Motor neuron (in vitro differentiated cells): ENCODE measurements around the gene RUNX1. TPM values are rescaled to one million over a fixed set of nuclear protein-coding genes. Genes with fewer than 3 reads are reported as not detected.
"Not testable (repeated sequence)": the region's sequence is repeated elsewhere in the genome, so short reads cannot be mapped to it uniquely, and the experiment has no call there.

Source experiments
- ATAC-seq, 8 experiments: fragments of 200-7000 bp; cut with Tn5 transposase; replicated peaks in 6 of 8; 2 replicates each; pipeline ENCODE4 v1.8.0; 2021; ENCODE audit warnings: mild to moderate bottlenecking in 8 of 8, moderate library complexity in 8 of 8
- H3K27ac ChIP-seq, 2 donors: fragments of 250-450 bp; sonication (Bioruptor Pico); 2 replicates each; pipeline ENCODE4 v1.9.0; 2021; ENCODE audit warnings: antibody characterized with exemption in 2 of 2, mild to moderate bottlenecking in 2 of 2, moderate library complexity in 1 of 2
- H3K4me1 ChIP-seq, 2 donors: fragments of 250-450 bp; sonication (Bioruptor Pico); replicated peaks in 1 of 2; 2 replicates each; pipeline ENCODE4 v1.6.1; 2021; ENCODE audit warnings: antibody characterized with exemption in 2 of 2, mild to moderate bottlenecking in 2 of 2, moderate library complexity in 1 of 2
- H3K4me3 ChIP-seq, 5 donors: fragments of 250-450 bp; sonication (Bioruptor Pico); 2 replicates each; pipeline ENCODE4 v1.9.0; 2021; ENCODE audit warnings: antibody characterized with exemption in 5 of 5, mild to moderate bottlenecking in 5 of 5, moderate library complexity in 4 of 5
- WGBS, 10 experiments: fragments of 450-650 bp; shearing (Covaris generic); methylation state at CpG; one replicate each; pipeline ENCODE4 v1.0.0; 2022; 5-methylcytosine and 5-hydroxymethylcytosine counted together
- in situ Hi-C, 9 experiments: fragments of 400-800 bp; cut with MboI; loops; one replicate each; pipeline ENCODE4 v1.15.0; 2021; ENCODE audit warnings: low sequenced_read_pairs in 9 of 9, low pct_unique_long_range_greater_than_20kb in 2 of 9; ENCODE audit not compliant: unreplicated experiment in 9 of 9
- total RNA-seq, 8 experiments: library from RNA; unstranded; fragments of 300-600 nt; gene quantifications; 2 replicates each; pipeline versions ENCODE4 v1.2.3 to v1.2.4, GENCODE V29; 2022

Gene RUNX1
- total RNA-seq, 8 experiments from 2014 or later: 0.05 to 49.0 (median 3.6) TPM

DNA sequence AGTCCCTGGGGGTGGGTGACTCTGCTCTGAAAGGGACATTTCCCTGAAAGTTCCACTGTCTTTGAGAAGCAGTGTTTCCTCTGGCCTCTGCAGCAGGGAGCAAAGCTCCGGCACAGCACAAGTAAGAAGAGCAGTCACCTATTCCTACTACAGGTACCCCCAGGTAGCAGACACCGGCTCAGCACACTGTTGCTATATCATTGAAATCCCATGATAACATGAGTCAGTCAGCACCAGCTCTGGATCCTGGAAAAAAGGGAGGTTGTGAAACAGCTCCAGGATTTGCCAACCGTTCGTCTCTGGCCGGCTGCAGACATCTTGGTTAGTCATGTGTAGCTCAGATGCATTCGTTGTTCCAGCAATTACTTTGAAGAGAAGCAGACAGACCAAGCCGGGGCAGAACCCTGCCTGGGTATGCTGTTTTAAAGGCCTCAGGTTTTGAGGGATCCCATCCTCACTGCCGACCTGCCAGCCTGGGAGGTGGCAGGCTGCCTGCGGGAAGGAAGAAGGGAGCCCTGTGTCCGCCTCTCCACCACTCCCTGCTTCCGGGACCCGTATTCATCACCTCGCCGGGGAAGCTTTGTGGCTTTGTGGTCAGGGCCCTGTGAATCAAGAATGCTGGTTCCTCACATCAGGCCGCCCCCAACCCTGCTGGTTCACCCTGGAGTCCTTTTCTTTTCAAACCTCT is 241.1 kb downstream of the RUNX1 start:
- Histone ChIP-seq H3K27ac (no peak overlapping the region), H3K4me3 (no peak overlapping the region), H3K4me1 (peaks cover 6 to 11% of the 10 kb centered on the region in 2 donors)
- whole genome bisulfite sequencing, 10 experiments: 10 to 100% (median 88%) methylated on average over 2 to 8 of the region's 15 CpGs; no CpG with 5 or more reads in 4 of the 10 experiments
- in situ Hi-C loops: no loop called here
- peak in 3 of 8 experiments; percentile 25 to 63 (median 58) for ATAC-seq

DNA sequence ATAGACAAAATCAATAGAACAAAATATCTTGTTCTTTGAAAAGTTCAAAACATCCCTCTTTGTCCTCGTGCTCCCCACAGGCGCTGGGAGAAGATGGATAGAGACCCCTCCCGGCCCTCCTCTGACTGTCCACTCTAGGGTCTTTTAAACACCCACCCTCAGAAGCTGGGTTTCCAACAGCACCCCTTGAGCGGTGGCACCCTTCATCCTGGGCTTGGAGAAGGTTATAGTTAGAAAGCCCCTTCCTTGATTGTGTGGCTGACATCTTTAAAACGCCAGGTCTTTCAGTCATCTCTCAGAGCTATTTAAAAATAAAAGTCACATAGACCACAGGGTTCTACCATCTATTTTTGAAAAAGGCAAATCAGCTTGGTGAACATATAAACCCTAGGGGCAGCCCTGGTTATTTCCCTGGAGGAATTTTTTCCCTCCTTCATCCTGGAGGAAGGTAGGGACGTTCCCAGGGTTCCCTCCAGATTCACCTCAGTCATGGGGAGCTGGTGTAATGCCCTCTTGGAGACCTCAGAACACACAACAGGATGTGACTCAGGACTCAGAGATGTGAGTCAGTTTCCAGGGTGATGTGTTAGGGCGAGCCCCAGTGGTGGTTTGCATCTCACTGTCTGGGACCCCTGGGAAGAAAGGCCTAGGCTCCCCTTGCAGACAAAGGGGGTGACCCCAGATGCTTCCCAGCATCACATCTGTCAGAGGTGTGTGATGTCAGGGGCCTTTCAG is 241.8 kb downstream of the RUNX1 start:
- in situ Hi-C loops: no loop called here
- peaks cover 6 to 11% of the 10 kb centered on the region in 2 donors for H3K4me1 ChIP-seq
- WGBS, 10 experiments: 56 to 100% (median 85%) methylated on average over 2 to 5 of the region's 7 CpGs; no CpG with 5 or more reads in 2 of the 10 experiments
- no peak overlapping the region for H3K27ac ChIP-seq
- ATAC-seq: peak in 6 of 8 experiments; percentile 37 to 82 (median 78)
- no peak overlapping the region for H3K4me3 ChIP-seq

DNA sequence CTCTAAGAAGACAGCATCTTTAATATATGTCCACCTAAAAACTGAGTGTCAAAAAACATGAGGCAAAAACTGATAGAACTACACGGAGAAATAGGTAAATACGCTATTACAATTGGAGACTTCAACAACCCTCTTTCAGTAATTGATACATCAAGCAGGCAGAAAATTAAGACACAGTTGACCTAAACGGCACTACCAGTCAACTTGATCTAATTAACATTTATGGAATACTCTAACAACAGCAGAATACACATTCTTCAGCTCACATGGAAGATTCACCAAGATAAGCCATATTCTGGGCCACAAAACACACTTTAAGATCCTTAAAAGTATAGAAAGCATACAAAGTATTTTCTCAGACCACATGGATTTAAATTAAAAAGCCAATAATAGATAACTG is 242.7 kb downstream of the RUNX1 start:
- Histone ChIP-seq H3K27ac (no peak overlapping the region), H3K4me1 (peaks cover 6 to 7% of the 10 kb centered on the region in 2 donors), H3K4me3 (no peak overlapping the region)
- ATAC-seq: no peak
- in situ Hi-C loops: no loop called here
- WGBS, 10 experiments: 75 to 100% (median 93%) methylated on average over 2 to 3 of the region's 3 CpGs; no CpG with 5 or more reads in 1 of the 10 experiments

DNA sequence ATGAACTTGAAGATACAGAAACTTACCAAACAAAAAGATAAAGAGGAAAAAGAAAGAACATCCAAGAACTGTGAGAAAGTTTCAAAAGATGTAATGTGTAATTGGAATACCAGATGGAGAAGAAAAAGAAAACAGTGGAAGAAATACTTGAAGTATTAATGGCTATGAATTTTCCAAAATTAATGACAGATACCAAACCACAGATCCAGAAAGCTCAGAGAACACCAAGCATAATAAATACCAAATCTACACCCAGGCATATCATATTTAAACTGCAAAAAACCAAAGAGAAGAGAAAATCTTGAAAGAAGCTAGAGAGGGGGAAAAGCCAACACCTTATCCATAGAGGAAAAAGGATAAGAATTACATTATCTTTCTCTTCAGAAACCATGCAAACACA is 243.9 kb downstream of the RUNX1 start:
- Histone ChIP-seq H3K27ac (no peak overlapping the region), H3K4me1 (no peaks in the 10 kb centered on the region), H3K4me3 (no peak overlapping the region)
- ATAC-seq: no peak
- in situ Hi-C loops: no loop called here

DNA sequence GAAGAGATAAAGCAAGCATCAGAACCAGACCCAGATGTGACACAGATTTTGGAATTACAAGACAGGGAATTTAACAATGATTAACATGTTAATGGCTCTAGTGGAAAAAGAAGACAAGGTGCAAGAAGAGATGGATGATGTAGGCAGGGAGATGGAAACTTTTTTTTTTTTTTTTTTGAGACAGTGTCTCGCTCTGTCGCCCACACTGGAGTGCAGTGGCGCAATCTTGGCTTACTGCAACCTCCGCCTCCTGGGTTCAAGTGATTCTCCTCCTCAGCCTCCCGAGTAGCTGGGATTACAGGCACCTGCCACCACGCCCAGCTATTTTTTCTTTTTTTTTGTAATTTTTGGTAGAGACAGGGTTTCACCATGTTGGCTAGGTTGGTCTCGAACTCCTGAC is 244.5 kb downstream of the RUNX1 start:
- WGBS, 10 experiments: 80 to 100% (median 97%) methylated on average over 1 to 7 of the region's 7 CpGs; no CpG with 5 or more reads in 2 of the 10 experiments
- H3K27ac ChIP-seq, in situ Hi-C loops, H3K4me1 ChIP-seq, ATAC-seq, H3K4me3 ChIP-seq: not testable (repeated sequence)

DNA sequence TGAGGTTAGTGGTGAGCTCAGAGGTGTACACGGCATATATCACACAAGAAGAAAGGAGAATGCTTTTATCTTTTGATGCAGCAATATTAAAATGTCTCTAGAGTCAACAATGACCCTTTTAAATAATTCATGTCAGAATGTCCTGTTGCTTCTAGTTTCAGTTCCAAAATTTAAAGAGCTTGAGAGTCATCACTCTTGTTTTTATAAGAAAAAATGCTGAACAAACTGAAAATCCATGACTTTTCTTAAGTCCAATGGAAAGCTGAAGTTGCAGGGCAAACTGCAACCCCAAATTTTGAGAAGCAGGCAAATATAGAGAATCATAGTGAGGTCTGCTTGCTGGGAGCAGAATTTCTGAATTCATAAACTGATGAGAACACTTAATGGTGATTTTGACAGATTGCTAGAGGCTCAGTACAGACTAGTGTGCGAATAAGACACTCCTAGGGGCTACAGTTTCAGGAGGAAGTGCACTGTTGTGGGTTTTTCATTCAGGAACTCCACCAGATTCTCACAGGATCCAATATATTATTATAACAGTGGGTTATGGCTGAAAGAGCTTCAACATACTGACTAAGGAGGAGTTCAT is 245.2 kb downstream of the RUNX1 start:
- no peak for ATAC-seq
- Histone ChIP-seq H3K27ac (no peak overlapping the region), H3K4me3 (no peak overlapping the region), H3K4me1 (no peaks in the 10 kb centered on the region)
- 60 to 100% (median 95%) methylated on average over 1 to 2 of the region's 2 CpGs; no CpG with 5 or more reads in 2 of the 10 experiments for WGBS, 10 experiments
- in situ Hi-C loops: no loop called here

DNA sequence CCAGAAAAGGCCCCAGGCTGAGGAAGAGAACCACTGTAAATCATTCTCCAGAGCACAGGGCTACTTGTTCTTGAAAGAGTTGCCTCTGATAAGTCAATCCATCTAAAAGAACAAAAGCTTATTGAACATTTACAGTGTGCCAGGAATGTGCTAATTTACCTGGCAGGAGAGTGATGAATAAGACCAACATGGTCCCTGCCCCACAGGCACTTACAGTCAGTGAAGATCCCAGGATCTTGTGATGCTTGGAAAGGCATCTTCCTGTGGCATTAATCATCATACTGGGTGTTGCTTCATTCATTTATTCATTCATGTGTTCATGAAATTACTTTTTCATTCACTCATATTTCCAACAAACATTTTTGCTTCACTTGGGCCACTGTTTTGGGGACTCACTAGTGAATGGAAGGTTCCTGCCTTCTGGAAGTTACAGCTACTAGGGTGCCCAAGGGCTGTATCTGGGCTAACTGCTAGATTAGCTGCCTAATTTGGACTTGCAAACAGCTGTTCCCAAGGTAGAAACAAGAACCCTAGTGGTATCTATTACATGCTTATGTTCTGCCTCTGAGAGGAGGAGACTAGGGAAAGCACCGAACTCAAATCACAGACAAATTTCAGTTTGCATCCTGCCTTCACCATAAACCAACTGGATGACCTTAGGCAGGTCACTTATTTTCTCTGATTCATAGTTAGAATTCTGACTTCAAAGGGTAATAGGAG is 246.8 kb downstream of the RUNX1 start:
- in situ Hi-C loops: no loop called here
- no peaks in the 10 kb centered on the region for H3K4me1 ChIP-seq
- no peak overlapping the region for H3K4me3 ChIP-seq
- H3K27ac ChIP-seq: no peak overlapping the region
- 40 to 100% (median 100%) methylated on average over 1 of the region's 1 CpG; no CpG with 5 or more reads in 4 of the 10 experiments for WGBS, 10 experiments
- ATAC-seq: peak in 3 of 8 experiments; percentile 63 to 83 (median 83)

DNA sequence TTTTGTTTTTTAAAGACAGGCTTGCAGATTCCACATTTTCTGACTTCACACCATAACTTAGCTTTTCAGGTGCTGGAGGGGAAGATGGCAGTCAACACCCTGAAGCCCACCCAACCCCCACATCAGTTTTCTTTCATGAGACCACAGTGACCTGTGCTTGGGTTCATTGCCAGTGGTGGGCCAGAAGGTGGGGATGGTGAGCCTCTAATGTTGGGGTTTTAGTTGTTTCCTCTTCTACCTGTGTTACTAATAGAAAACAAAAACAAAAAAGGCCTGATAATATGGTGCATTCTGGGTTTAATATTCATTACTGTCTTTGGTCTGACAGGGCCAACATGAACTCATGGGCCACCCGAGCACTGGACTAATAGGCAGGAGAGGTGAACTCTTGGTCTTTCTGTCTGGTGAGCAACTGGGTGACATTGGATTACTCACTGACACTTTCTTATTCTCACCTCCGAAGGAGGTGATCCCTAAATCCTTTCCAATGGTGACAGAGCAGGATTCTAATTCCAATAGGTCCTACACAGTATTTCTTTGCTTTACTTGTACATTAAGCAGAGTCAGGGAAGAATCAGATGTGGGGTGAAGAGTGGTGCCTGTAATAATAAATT is 247.5 kb downstream of the RUNX1 start:
- 29 to 100% (median 43%) methylated on average over 1 of the region's 2 CpGs; no CpG with 5 or more reads in 7 of the 10 experiments for WGBS, 10 experiments
- Histone ChIP-seq H3K27ac (no peak overlapping the region), H3K4me3 (no peak overlapping the region), H3K4me1 (peaks cover 3 to 6% of the 10 kb centered on the region in 2 donors)
- in situ Hi-C loops: no loop called here
- peak in 2 of 8 experiments; percentile 4 to 44 for ATAC-seq

DNA sequence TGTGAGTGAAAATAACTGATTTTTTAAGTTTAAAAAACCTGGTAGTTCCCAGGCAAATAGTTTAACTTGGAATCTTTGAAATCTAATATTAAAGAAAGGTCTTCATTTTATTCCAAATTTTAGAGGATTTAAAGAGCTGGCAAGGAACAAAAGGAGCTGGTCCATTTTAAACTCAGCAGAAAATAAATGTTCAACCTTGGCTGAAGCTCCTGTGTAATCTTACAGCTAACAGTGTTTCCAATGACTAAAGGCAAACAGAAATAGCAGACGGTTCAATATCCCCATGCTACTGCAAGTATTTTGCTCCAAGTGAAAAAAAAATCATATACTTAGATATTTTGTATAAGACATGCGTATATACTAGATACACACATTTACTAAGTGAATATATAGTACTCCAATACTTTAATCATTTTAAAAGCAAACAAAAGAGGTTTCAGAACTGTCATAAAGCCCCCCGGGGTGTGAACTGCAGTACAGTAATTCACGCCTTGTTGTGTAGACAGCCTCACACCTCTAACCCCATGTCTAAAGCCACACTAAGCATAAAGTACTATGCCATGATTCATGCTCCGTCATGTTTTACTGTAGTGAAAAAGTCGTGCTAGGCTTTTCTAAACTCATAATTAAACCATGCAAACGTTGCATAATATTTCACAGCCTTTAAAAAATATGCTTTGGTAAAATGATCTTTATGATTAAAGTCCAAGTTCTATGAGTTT is 248.1 kb downstream of the RUNX1 start:
- Histone ChIP-seq H3K4me1 (peaks cover 8 to 13% of the 10 kb centered on the region in 2 donors), H3K27ac (no peak overlapping the region), H3K4me3 (no peak overlapping the region)
- 27 to 100% (median 66%) methylated on average over 1 to 7 of the region's 7 CpGs for WGBS, 10 experiments
- in situ Hi-C loops: no loop called here
- ATAC-seq: peak in 2 of 8 experiments; percentile 29 to 51

DNA sequence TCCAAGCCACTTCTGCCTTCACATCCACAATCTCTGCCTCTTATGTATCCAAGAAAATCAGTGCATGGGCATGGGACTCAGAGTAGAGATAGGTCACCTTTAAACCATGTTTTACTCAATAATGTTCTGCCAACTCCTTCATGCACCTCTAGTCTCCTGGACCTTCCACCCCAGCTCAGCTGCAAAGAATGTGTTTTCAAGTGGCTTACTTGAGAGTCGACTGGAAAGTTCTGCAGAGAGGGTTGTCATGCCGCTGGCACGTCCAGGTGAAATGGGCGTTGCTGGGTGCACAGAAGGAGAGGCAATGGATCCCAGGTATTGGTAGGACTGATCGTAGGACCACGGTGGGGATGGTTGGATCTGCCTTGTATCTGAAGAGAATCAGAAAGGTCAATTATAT is 250.0 kb downstream of the RUNX1 start:
- 87 to 100% (median 98%) methylated on average over 1 to 6 of the region's 6 CpGs for WGBS, 10 experiments

DNA sequence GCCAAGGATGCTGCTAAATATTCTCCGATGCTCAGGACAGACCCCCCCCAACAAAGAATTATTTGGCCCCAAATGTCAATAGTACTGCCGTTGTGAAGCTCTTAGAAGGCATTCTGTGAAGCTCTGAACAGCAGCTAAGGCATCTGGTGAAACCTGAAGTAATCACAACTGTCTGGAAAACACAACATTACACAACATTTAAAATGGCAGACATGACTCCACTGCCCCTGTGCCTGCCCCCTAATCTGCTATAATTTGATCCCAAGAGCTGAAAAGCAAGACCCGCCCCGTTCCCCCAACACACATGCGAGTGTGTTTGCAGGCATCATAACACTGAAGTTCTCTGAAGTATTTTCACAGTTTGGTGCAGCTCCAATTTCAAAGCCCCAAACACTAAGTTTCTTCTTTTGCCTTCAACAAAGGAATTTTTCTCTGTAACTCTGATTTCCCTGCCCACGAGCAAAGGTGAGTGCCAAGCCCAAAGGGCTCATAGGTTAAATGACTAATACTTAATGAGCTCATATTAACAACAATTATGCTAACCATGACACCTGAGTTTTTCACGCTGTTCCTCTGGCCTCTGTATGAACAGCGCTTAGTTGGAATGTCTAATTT is 251.1 kb downstream of the RUNX1 start:
- in situ Hi-C loops: no loop called here
- H3K4me1 ChIP-seq: peaks cover 15 to 29% of the 10 kb centered on the region in 2 donors
- WGBS, 10 experiments: 85 to 100% (median 96%) methylated on average over 2 to 7 of the region's 8 CpGs; no CpG with 5 or more reads in 1 of the 10 experiments
- H3K27ac ChIP-seq: no peak overlapping the region
- no peak overlapping the region for H3K4me3 ChIP-seq
- ATAC-seq: no peak

More for the DNA sequence above, 250.0 kb downstream of the RUNX1 start:
- in situ Hi-C loops: no loop called here
- Histone ChIP-seq H3K4me3 (no peak overlapping the region), H3K4me1 (peaks cover 15 to 29% of the 10 kb centered on the region in 2 donors), H3K27ac (no peak overlapping the region)
- no peak for ATAC-seq

DNA sequence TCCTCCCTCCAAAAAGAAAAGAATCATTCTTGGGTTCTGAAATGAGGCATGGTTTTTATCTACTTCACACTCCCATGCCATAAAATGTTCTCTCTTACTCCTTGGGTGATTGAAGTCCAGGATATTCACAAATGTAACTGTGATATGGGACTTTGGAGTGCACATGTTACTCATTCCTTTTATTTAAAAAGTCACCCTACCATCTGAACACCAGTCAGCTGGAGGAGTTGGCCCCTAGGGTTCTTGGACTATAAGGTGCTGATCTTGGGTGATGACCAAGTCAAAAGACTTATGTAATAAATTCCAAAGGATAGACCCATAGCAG is 251.9 kb downstream of the RUNX1 start:
- no peak overlapping the region for H3K27ac ChIP-seq
- ATAC-seq: no peak
- peaks cover 15 to 29% of the 10 kb centered on the region in 2 donors for H3K4me1 ChIP-seq
- H3K4me3 ChIP-seq: no peak overlapping the region
- in situ Hi-C loops: no loop called here
